Coronary artery (tissue), 2 donors: Measurements from ENCODE around the gene CAPZA1.
A peak's percentile ranks its signal among the peaks of the same experiment; 100 is the strongest.
"Not testable (repeated sequence)": the region's sequence is repeated elsewhere in the genome, so short reads cannot be mapped to it uniquely, and the experiment has no call there.

Experiments
- DNase-seq: peaks from one replicate; pipeline ENCODE4 v3.0.0-alpha.2; 2017; ENCODE audit warnings: low spot score
- H3K27ac ChIP-seq, 2 donors: fragments of 200-600 bp; sonication (generic); one replicate each; pipeline ENCODE4 v1.5.1; 2016 to 2019
- H3K4me3 ChIP-seq: fragments of 200-600 bp; sonication (generic); 2 replicates; pipeline ENCODE4 v1.5.1; 2016; ENCODE audit warnings: mild to moderate bottlenecking, moderate library complexity
- TF ChIP-seq, protein P1 (sequence below): fragments of 200-600 bp; sonication (generic); IDR thresholded peaks from one replicate; pipeline ENCODE4 v1.5.1; 2019; ENCODE audit warnings: antibody characterized with exemption

Gene CAPZA1

DNA sequence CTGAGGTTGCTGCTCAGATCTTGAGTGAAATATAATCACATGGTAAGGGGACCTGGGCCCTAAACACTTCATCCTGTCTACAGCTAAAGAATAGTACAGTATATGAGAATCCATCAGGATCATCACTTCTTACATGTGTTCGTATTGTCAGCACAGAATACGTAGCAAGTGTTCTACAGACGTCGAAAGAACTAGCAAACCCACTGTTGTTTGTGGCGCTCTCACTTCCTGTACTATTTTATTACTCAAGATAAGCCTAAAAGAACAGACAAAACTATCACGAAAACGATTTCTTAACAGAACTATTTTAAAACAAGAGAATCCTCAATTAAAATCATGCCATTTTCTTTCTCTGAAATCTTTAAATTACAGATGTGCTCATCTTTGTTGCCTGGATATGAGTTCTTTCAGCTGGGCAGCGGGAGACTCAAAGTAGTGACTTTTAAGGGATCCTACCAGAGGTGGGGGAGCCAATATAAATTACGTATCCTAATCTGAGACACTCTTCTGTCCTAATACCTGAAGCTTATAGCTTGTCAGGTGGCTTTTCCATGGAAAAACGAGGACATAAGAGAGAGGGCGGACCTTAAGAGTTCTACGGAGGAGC, 1.4 kb upstream of the CAPZA1 start:
- TF ChIP-seq, protein P1, sequence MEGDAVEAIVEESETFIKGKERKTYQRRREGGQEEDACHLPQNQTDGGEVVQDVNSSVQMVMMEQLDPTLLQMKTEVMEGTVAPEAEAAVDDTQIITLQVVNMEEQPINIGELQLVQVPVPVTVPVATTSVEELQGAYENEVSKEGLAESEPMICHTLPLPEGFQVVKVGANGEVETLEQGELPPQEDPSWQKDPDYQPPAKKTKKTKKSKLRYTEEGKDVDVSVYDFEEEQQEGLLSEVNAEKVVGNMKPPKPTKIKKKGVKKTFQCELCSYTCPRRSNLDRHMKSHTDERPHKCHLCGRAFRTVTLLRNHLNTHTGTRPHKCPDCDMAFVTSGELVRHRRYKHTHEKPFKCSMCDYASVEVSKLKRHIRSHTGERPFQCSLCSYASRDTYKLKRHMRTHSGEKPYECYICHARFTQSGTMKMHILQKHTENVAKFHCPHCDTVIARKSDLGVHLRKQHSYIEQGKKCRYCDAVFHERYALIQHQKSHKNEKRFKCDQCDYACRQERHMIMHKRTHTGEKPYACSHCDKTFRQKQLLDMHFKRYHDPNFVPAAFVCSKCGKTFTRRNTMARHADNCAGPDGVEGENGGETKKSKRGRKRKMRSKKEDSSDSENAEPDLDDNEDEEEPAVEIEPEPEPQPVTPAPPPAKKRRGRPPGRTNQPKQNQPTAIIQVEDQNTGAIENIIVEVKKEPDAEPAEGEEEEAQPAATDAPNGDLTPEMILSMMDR: no peak
- DNase-seq: no peak
- Histone ChIP-seq H3K27ac (peak overlapping the region; percentile 97 to 98), H3K4me3 (peak overlapping the region; percentile 90)

DNA sequence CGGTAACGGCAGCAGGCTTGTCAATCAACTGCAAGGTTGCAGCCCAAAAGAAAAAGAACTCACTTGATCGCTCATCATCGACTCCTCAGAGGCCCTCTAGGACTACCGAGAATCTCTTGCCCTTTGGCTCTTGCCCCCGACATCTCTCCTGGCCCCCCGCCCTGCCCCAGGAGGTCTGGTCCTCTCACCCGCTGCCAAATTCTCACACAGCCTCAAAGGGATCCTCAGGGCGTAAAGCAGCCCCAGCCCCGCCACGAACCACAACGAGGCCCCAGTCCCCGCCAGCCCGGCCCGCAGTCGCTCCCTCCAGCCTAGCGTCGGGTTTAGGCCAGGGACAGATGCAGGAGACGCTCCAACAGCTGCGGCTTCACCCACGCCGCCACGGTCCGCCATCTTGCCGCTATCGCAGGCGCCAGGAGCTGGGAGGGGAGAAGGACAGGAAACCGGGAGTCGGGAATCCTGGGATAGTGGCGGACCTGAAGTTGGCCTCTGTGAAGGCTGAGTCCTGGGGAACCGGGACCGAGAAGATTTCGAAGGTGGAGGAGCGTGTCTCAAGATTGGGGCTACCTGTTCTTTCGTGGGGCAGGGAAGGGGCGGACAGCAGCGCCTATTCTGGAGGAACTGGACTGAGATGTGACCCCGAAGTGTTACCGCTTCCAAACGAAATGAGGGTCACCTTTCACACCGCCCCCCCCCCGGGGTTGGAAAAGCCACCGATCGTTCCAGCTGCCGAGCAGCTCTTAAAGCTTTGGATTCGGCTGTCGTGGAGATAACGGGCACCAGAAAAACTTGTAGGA, 713 bp upstream of the CAPZA1 start, which contains the start of gene ST7L:
Gene ST7L (minus strand): TSS at position 421 of the 797 bp plus-strand sequence. CDS start 28 bp downstream, at position 393.
- peak; percentile 88 for DNase-seq
- Histone ChIP-seq H3K27ac (peak within 1 kb of the TSS; percentile 97 to 98), H3K4me3 (peak within 1 kb of the TSS; percentile 90)
- TF ChIP-seq, protein P1: no peak

DNA sequence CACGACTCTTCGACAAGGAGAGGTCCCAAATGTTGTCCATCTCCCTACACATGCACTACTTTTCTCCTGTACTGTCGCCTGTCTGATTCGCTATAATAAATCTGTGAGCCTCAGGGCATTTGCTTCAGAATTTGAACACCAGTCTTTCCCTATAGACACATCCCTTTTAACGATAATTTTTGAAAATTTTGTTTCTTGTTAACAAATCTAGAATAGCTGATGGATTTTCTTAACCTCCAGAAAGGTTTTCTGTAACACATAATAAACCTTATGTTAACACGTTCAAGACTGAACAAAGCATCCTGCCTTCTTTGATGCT, 704 bp downstream of the CAPZA1 start:
- Histone ChIP-seq H3K4me3 (peak overlapping the region; percentile 90), H3K27ac (peak overlapping the region; percentile 97 to 98)
- TF ChIP-seq, protein P1: no peak
- DNase-seq: no peak

DNA sequence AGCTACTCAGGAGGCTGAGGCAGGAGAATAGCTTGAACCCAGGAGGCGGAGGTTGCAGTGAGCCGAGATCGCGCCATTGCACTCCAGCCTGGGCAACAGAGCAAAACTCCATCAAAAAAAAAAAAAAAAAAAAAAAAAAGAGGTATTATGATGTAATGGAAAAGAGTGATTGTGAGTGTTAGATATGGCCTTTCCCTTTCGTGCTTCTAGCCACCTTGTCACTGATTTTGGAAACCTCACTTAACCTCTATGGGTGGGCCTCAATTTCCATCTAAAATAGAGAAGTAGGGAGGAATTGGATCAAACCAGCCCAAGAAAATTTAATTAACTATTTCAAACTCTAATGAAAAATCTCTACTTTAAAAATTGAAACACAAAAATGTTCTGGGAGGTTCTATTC, 4.9 kb downstream of the CAPZA1 start:
- H3K27ac ChIP-seq, DNase-seq: not testable (repeated sequence)

DNA sequence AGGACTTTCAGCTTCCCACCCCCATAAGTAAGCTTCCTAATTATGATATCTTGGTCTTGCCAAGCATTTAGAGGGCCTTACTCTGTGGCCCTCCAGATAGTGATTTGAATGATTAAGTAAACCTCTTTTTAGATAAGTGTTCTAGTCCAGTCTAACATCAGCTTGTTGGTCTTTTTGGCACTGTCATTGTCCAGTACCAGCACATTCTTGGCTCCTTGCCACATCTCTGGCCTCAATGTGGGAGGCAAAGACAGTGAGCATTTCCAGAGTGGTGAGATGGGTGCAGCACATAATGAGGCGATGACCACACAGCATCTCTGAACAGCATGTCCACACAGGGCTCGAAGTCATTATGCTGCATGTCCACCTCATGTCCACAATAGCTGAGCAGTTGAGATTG, 6.1 kb downstream of the CAPZA1 start:
- TF ChIP-seq, protein P1: no peak
- no peak for DNase-seq
- Histone ChIP-seq H3K4me3 (no peak overlapping the region), H3K27ac (no peak overlapping the region)

More for the DNA sequence above, 4.9 kb downstream of the CAPZA1 start:
- not testable (repeated sequence) for H3K4me3 ChIP-seq

DNA sequence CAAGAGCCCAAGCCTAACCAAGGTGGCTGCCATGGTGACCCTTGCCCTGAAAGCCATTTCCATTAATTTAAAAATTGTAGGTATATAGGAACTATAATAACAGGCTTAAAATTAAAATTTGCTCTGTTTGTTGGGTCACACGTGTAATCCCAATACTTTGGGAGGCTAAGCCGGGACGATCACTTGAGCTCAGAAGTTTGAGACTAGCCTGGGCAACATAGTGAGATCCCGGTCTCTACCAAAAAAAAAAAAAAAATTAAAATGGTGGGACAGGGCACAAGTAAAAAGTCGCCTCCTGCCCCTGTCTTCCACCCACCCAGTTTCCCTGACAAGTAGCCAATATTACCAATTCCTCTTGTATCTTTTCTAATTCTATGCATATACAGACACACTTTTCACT, 6.6 kb downstream of the CAPZA1 start:
- no peak for DNase-seq
- H3K27ac ChIP-seq: no peak overlapping the region
- TF ChIP-seq, protein P1: no peak
- no peak overlapping the region for H3K4me3 ChIP-seq

DNA sequence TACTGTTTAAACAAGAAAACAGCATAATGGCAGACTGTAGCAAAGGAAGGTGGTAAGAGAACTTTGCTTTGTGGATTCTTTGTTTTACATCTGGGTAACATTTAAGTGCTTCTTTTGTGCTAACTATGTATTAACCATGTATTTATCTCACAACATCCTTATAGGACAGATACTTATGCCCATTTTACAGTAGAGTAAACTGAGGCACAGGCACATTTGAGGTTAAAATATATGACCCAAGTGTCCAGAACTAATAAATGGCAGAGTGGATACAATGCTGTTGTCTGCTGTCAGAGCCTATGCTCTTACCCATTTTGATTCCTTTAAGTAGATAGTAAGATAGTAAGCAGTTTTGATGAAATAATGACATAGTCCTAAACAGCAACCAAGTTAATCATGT, 7.3 kb downstream of the CAPZA1 start:
- Histone ChIP-seq H3K27ac (no peak overlapping the region), H3K4me3 (no peak overlapping the region)
- DNase-seq: no peak
- TF ChIP-seq, protein P1: no peak
